NCI-H2171 treated with DMSO at 0.1 percent for 48 hours (cell line): Measurements from ENCODE around the gene TCEANC2.
"Not testable (repeated sequence)": the region's sequence is repeated elsewhere in the genome, so short reads cannot be mapped to it uniquely, and the experiment has no call there.

ENCODE experiments used
- DNase-seq: peaks from one replicate; lab custom pipeline; 2025; lab: John Stamatoyannopoulos, UW

TCEANC2 gene

GRCh38 chr1:54052934-54053744, at the start of gene TCEANC2, which contains the start of gene TMEM59:
Gene TCEANC2, plus strand, starts transcription at chr1:54053608. Its CDS starts 815 bp downstream, at chr1:54054423.
Gene TMEM59, minus strand, starts transcription at chr1:54053204. Its CDS starts 16 bp downstream, at chr1:54053188.
- peak; percentile 100 for DNase-seq

GRCh38 chr1:54003750-54004480, 49.5 kb upstream of the TCEANC2 start:
- DNase-seq: not testable (repeated sequence)

- DNase-seq: no peak
Observed at GRCh38 chr1:54004481-54005049, 48.8 kb upstream of the TCEANC2 start.

- DNase-seq: no peak
Observed at GRCh38 chr1:54006508-54006907, 46.9 kb upstream of the TCEANC2 start.

GRCh38 chr1:54007613-54008012, 45.8 kb upstream of the TCEANC2 start:
- DNase-seq: no peak

GRCh38 chr1:54008876-54009275, 44.5 kb upstream of the TCEANC2 start:
- no peak for DNase-seq

GRCh38 chr1:54009406-54009805, 44.0 kb upstream of the TCEANC2 start:
- DNase-seq: no peak

GRCh38 chr1:54010415-54011117, 42.8 kb upstream of the TCEANC2 start:
- DNase-seq: no peak

GRCh38 chr1:54011316-54012007, 41.9 kb upstream of the TCEANC2 start:
- DNase-seq: no peak

GRCh38 chr1:54012008-54012325, 41.4 kb upstream of the TCEANC2 start:
- DNase-seq: no peak

GRCh38 chr1:54012863-54013262, 40.5 kb upstream of the TCEANC2 start:
- no peak for DNase-seq

- no peak for DNase-seq
Observed at GRCh38 chr1:54013393-54014008, 39.9 kb upstream of the TCEANC2 start.

GRCh38 chr1:54014009-54014629, 39.3 kb upstream of the TCEANC2 start:
- no peak for DNase-seq

GRCh38 chr1:54016343-54017282, 36.8 kb upstream of the TCEANC2 start:
- DNase-seq: no peak

GRCh38 chr1:54017979-54018378, 35.4 kb upstream of the TCEANC2 start, which contains the start of gene LDLRAD1:
Gene LDLRAD1, minus strand, starts transcription at chr1:54018186. Its CDS starts 74 bp downstream, at chr1:54018112.
- DNase-seq: no peak

- DNase-seq: no peak
Observed at GRCh38 chr1:54018635-54019034, 34.8 kb upstream of the TCEANC2 start.

GRCh38 chr1:54019562-54020176, 33.7 kb upstream of the TCEANC2 start:
- DNase-seq: not testable (repeated sequence)

GRCh38 chr1:54024358-54024757, 29.1 kb upstream of the TCEANC2 start:
- no peak for DNase-seq

GRCh38 chr1:54024811-54025210, 28.6 kb upstream of the TCEANC2 start:
- DNase-seq: not testable (repeated sequence)
